ENCODE measurements around the gene CLK3. TPM values are rescaled to one million over a fixed set of nuclear protein-coding genes. Genes with fewer than 3 reads are reported as not detected.

Gene CLK3
- polyA plus RNA-seq, 1 of the 3 experiments (the other 2 are of a cell fraction), result 67.7 TPM

DNA sequence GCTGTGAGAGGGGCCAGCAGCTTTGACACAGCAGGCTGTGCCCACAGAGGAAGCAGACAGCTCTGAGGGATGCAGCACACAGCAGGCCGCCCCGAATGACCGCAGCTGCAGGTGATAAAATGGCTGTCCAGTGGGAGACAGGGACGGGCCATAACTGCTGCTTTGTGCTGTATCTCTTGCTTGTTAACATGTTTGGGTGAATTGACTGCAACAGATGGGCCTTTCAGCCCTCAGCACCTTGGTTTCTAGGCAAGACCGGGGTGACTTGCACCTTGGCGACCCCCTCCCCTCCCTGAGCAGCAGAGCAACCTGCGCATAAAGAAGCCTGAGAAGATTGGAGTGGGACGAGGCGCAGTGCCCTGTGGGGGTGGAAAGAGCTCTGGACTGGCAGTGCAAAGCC lies 36.6 kb upstream of the CLK3 start:
- Histone ChIP-seq H3F3A (replicated peaks; ENCODE audit: insufficient read depth) (no peaks in the 10 kb centered on the region), H3K27ac (ENCODE audit: low read depth in 2 of 2, low read length in 1 of 2) (no peak overlapping the region), H3K4me3 (ENCODE audit: low read depth in 2 of 2, low read length in 1 of 2) (no peak overlapping the region), H2AFZ (ENCODE audit: low read depth) (no peak overlapping the region), H4K20me1 (ENCODE audit: insufficient read depth) (no peaks in the 10 kb centered on the region), H3K9ac (no peak overlapping the region), H3K9me3 (no peaks in the 10 kb centered on the region), H3K27me3 (ENCODE audit: insufficient read depth) (no peaks in the 10 kb centered on the region), H3K4me2 (no peak overlapping the region), H3K79me2 (ENCODE audit: insufficient read depth) (no peaks in the 10 kb centered on the region), H3K4me1 (ENCODE audit: control insufficient read depth in 1 of 2, insufficient read depth in 2 of 2, low read depth in 1 of 2, low read length in 1 of 2) (peaks cover 0 to 11% of the 10 kb centered on the region in 2 experiments; a peak in 1 of 4 replicates), H3K9me2 (no peaks in the 10 kb centered on the region), H3K36me3 (replicated peaks in 1 of 2; ENCODE audit: control insufficient read depth in 1 of 2, insufficient read depth in 2 of 2, low read length in 1 of 2) (peaks cover 0 to 3% of the 10 kb centered on the region in 2 experiments)
- POLR2A ChIA-PET, result no interaction called here
- CTCF ChIA-PET, result interaction anchor here (2.3 kb wide), 1 partner anchor 42 kb away, joined by 7 read pairs; no protein-coding TSS in a partner anchor
- WGBS (ENCODE audit: low lambda C conversion rate), result 95% methylated on average over 8 of the region's 9 CpGs
- TF ChIP-seq, protein P1, sequence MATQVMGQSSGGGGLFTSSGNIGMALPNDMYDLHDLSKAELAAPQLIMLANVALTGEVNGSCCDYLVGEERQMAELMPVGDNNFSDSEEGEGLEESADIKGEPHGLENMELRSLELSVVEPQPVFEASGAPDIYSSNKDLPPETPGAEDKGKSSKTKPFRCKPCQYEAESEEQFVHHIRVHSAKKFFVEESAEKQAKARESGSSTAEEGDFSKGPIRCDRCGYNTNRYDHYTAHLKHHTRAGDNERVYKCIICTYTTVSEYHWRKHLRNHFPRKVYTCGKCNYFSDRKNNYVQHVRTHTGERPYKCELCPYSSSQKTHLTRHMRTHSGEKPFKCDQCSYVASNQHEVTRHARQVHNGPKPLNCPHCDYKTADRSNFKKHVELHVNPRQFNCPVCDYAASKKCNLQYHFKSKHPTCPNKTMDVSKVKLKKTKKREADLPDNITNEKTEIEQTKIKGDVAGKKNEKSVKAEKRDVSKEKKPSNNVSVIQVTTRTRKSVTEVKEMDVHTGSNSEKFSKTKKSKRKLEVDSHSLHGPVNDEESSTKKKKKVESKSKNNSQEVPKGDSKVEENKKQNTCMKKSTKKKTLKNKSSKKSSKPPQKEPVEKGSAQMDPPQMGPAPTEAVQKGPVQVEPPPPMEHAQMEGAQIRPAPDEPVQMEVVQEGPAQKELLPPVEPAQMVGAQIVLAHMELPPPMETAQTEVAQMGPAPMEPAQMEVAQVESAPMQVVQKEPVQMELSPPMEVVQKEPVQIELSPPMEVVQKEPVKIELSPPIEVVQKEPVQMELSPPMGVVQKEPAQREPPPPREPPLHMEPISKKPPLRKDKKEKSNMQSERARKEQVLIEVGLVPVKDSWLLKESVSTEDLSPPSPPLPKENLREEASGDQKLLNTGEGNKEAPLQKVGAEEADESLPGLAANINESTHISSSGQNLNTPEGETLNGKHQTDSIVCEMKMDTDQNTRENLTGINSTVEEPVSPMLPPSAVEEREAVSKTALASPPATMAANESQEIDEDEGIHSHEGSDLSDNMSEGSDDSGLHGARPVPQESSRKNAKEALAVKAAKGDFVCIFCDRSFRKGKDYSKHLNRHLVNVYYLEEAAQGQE (IDR thresholded peaks at IDR 0.05; ENCODE audit: low read depth, low read length), result no peak
- no peak for TF ChIP-seq GABPA (IDR thresholded peaks at IDR 0.05; ENCODE audit: low read depth)
- TF ChIP-seq, protein P2, sequence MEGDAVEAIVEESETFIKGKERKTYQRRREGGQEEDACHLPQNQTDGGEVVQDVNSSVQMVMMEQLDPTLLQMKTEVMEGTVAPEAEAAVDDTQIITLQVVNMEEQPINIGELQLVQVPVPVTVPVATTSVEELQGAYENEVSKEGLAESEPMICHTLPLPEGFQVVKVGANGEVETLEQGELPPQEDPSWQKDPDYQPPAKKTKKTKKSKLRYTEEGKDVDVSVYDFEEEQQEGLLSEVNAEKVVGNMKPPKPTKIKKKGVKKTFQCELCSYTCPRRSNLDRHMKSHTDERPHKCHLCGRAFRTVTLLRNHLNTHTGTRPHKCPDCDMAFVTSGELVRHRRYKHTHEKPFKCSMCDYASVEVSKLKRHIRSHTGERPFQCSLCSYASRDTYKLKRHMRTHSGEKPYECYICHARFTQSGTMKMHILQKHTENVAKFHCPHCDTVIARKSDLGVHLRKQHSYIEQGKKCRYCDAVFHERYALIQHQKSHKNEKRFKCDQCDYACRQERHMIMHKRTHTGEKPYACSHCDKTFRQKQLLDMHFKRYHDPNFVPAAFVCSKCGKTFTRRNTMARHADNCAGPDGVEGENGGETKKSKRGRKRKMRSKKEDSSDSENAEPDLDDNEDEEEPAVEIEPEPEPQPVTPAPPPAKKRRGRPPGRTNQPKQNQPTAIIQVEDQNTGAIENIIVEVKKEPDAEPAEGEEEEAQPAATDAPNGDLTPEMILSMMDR (IDR thresholded peaks at IDR 0.05), result no peak
- TF ChIP-seq NFIC (IDR thresholded peaks at IDR 0.05; ENCODE audit: borderline replicate concordance), result no peak
- no peak for TF ChIP-seq EZH2phosphoT487 (IDR thresholded peaks at IDR 0.05; ENCODE audit: borderline replicate concordance, low read depth)
- TF ChIP-seq SIN3A (IDR thresholded peaks at IDR 0.05; ENCODE audit: borderline replicate concordance, low read depth, low read length), result no peak
- TF ChIP-seq EP300 (IDR thresholded peaks at IDR 0.05; ENCODE audit: borderline replicate concordance in 1 of 2, low read depth in 1 of 2, low read length in 1 of 2), result no peak
- TF ChIP-seq FOXM1 (IDR thresholded peaks at IDR 0.05; ENCODE audit: low read depth), result no peak
- no peak for TF ChIP-seq POLR2AphosphoS5 (IDR thresholded peaks at IDR 0.05; ENCODE audit: low read depth, low read length)
- TF ChIP-seq, protein P3, sequence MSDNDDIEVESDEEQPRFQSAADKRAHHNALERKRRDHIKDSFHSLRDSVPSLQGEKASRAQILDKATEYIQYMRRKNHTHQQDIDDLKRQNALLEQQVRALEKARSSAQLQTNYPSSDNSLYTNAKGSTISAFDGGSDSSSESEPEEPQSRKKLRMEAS (IDR thresholded peaks at IDR 0.05; ENCODE audit: low read depth), result no peak
- TF ChIP-seq, protein P4, sequence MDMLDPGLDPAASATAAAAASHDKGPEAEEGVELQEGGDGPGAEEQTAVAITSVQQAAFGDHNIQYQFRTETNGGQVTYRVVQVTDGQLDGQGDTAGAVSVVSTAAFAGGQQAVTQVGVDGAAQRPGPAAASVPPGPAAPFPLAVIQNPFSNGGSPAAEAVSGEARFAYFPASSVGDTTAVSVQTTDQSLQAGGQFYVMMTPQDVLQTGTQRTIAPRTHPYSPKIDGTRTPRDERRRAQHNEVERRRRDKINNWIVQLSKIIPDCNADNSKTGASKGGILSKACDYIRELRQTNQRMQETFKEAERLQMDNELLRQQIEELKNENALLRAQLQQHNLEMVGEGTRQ (IDR thresholded peaks at IDR 0.05; ENCODE audit: borderline replicate concordance, low read depth, low read length), result no peak
- TF ChIP-seq RAD21 (IDR thresholded peaks at IDR 0.05; ENCODE audit: low read length), result no peak
- TF ChIP-seq RFX5 (IDR thresholded peaks at IDR 0.05; ENCODE audit: low read length), result no peak
- no peak for TF ChIP-seq MEF2A (IDR thresholded peaks at IDR 0.05; ENCODE audit: borderline replicate concordance, low read depth)
- no peak for TF ChIP-seq TAF1 (IDR thresholded peaks at IDR 0.05; ENCODE audit: borderline replicate concordance, low read depth, low read length)
- no peak for TF ChIP-seq YY1 (IDR thresholded peaks at IDR 0.05; ENCODE audit: low read depth)
- no peak for TF ChIP-seq MXI1 (IDR thresholded peaks at IDR 0.05; ENCODE audit: low read depth, low read length)
- TF ChIP-seq PBX3 (IDR thresholded peaks at IDR 0.05), result no peak
- TF ChIP-seq RXRA (IDR thresholded peaks at IDR 0.05; ENCODE audit: borderline replicate concordance, low read depth), result no peak
- DNase-seq, result no peak

Measured in SK-N-SH (cell line).